Astrocyte (in vitro differentiated cells and primary cell): ENCODE measurements around the gene ITIH2.

ENCODE experiments used
- CTCF ChIP-seq: IDR thresholded peaks from 2 replicates; pipeline ENCODE4 v1.5.1; 2011; ENCODE audit warnings: low read depth, mild to moderate bottlenecking, inconsistent platforms, low read length, moderate library complexity; ENCODE audit not compliant: insufficient read depth
- EZH2 ChIP-seq: IDR thresholded peaks from 2 replicates; pipeline ENCODE4 v1.6.1; 2012; ENCODE audit warnings: mild to moderate bottlenecking, low read length, inconsistent platforms; ENCODE audit not compliant: insufficient read depth

- TF ChIP-seq CTCF: no peak
- TF ChIP-seq EZH2: no peak
Measured at GRCh38 chr10:7744307-7744706, 41.2 kb downstream of the ITIH2 start.
